RWPE1 (cell line): ENCODE data around the gene TTC5.
A peak's percentile ranks its signal among the peaks of the same experiment; 100 is the strongest.

Experiments used
- CTCF ChIA-PET: fragments of 350-600 bp; sonication (Branson Sonifier 250); formaldehyde crosslinking; extraction: SDS; loops from one replicate; lab custom pipeline; 2021; lab: Yijun Ruan, JAX
- POLR2A ChIA-PET: fragments of 400-600 bp; formaldehyde crosslinking; extraction: SDS; loops from one replicate; lab custom pipeline; 2020; ENCODE audit warnings: antibody characterized with exemption; ENCODE audit not compliant: low non-redundant PET; lab: Yijun Ruan, JAX
- DNase-seq: peaks from one replicate; pipeline ENCODE4 v3.0.0; 2012; ENCODE audit warnings: low spot score
- H3K27ac ChIP-seq: fragments of 450-650 bp; 2 replicates; pipeline ENCODE4 v1.5.1; 2017
- CTCF ChIP-seq: fragments of 450-650 bp; conservative IDR thresholded peaks from 2 replicates; pipeline ENCODE4 v1.5.1; 2017; ENCODE audit warnings: low read depth, mild to moderate bottlenecking

The TTC5 gene

GRCh38 chr14:20332788-20333493 lies 27.2 kb upstream of the TTC5 start, which contains the start of gene CCNB1IP1:
TSS of gene CCNB1IP1 (minus strand) at chr14:20333279. CDS start at chr14:20316523, 16,756 bp downstream.
- peak; percentile 98 for DNase-seq
- ChIA-PET POLR2A (interaction anchor here (2.1 kb wide), 1 partner anchor 10 kb away, joined by 8 read pairs; the partner anchor contains the start of gene PARP2), CTCF (interaction anchor here (1.0 kb wide), 1 partner anchor 10 kb away, joined by 7 read pairs; no protein-coding TSS in a partner anchor)
- TF ChIP-seq CTCF, result no peak
- peak within 1 kb of the TSS; percentile 81 for H3K27ac ChIP-seq

- ChIA-PET CTCF (interaction anchor here (1.0 kb wide), 1 partner anchor 10 kb away, joined by 7 read pairs; no protein-coding TSS in a partner anchor), POLR2A (interaction anchor here (0.5 to 2.1 kb wide), 2 partner anchors 11 to 21 kb away, joined by 3 to 8 read pairs; partner anchors contain the start of gene PARP2)
- no peak for DNase-seq
- no peak for TF ChIP-seq CTCF
- peak overlapping the region; percentile 81 for H3K27ac ChIP-seq
Measured at GRCh38 chr14:20332431-20332787, 26.7 kb upstream of the TTC5 start.

GRCh38 chr14:20331053-20331613 lies 25.4 kb upstream of the TTC5 start:
- POLR2A ChIA-PET, result interaction anchor here (2.1 kb wide), 1 partner anchor 12 kb away, joined by 8 read pairs; the partner anchor contains the start of gene PARP2
- DNase-seq, result no peak
- no peak for TF ChIP-seq CTCF
- H3K27ac ChIP-seq, result no peak overlapping the region; the same call in 1 of the 2 replicates
- CTCF ChIA-PET, result no interaction called here

- ChIA-PET POLR2A (interaction anchor here (1.7 kb wide), 1 partner anchor 14 kb away, joined by 5 read pairs; the partner anchor contains the start of gene PARP2), CTCF (interaction anchor here (1.6 to 3.0 kb wide), 2 partner anchors 13 to 280 kb away, joined by 5 to 15 read pairs; partner anchors contain the start of gene PARP2)
- no peak overlapping the region for H3K27ac ChIP-seq
- no peak for DNase-seq
- no peak for TF ChIP-seq CTCF
Measured at GRCh38 chr14:20329355-20329754, 23.6 kb upstream of the TTC5 start.

GRCh38 chr14:20328705-20329104 lies 23.0 kb upstream of the TTC5 start:
- TF ChIP-seq CTCF, result no peak
- no peak for DNase-seq
- ChIA-PET CTCF (interaction anchor here (0.8 to 3.0 kb wide), 3 partner anchors 14 to 280 kb away, joined by 3 to 15 read pairs (median 5); partner anchors contain the start of gene PARP2), POLR2A (interaction anchor here (1.7 kb wide), 1 partner anchor 14 kb away, joined by 5 read pairs; the partner anchor contains the start of gene PARP2)
- H3K27ac ChIP-seq, result no peak overlapping the region
